Endothelial cell of umbilical vein (primary cell): ENCODE measurements around the gene FZD7.

ENCODE experiments used
- CTCF ChIP-seq, 2 donors: IDR thresholded peaks; 1 replicate in 1 of 2; 2 replicates in 1 of 2; pipeline ENCODE4 v1.5.1; 2011; ENCODE audit warnings: low read length in 2 of 2, mild to moderate bottlenecking in 2 of 2, moderate library complexity in 2 of 2, control low read depth in 1 of 2, inconsistent platforms in 1 of 2, low read depth in 1 of 2; ENCODE audit not compliant: insufficient read depth in 1 of 2; ENCODE audit errors: extremely low read depth in 1 of 2
- JUN ChIP-seq: IDR thresholded peaks from 2 replicates; pipeline ENCODE4 v1.6.1; 2011; ENCODE audit warnings: borderline replicate concordance, low read depth; ENCODE audit not compliant: insufficient read length, insufficient read depth
- MYC ChIP-seq: IDR thresholded peaks from one replicate; pipeline ENCODE4 v1.6.1; 2011; ENCODE audit warnings: mild to moderate bottlenecking, low read depth, low read length
- POLR2A ChIP-seq: IDR thresholded peaks from 2 replicates; pipeline ENCODE4 v1.6.1; 2012; ENCODE audit warnings: low read depth, mild to moderate bottlenecking, control low read depth, low read length

- no peak for TF ChIP-seq CTCF (IDR thresholded peaks at IDR 0.05; ENCODE audit: extremely low read depth in 1 of 2, insufficient read depth in 1 of 2, low read depth in 1 of 2, low read length in 2 of 2)
- TF ChIP-seq MYC: no peak
- TF ChIP-seq POLR2A: no peak
- no peak for TF ChIP-seq JUN
Measured at GRCh38 chr2:202069170-202070067, 35.8 kb downstream of the FZD7 start.
